WTC11 (cell line): ENCODE data around the gene SORCS2. TPM values are rescaled to one million over a fixed set of nuclear protein-coding genes. Genes with fewer than 3 reads are reported as not detected.

Experiments
- ATAC-seq: fragments of 200-7000 bp; cut with Tn5 transposase; 2 replicates; pipeline ENCODE4 v1.10.0; 2021; ENCODE audit warnings: mild to moderate bottlenecking, moderate library complexity
- CTCF ChIA-PET: fragments of 300-600 bp; sonication (Branson Sonifier 250); formaldehyde crosslinking; loops from one replicate; lab custom pipeline; 2021; ENCODE audit warnings: antibody characterized with exemption; lab: Charles Lee
- POLR2A ChIA-PET: fragments of 350-600 bp; sonication (Branson Sonifier 250); formaldehyde crosslinking; loops from one replicate; lab custom pipeline; 2021; ENCODE audit warnings: antibody characterized with exemption; lab: Charles Lee
- DNase-seq: peaks from one replicate; pipeline ENCODE4 v3.0.0; 2021; ENCODE audit warnings: low spot score
- H3K27ac Mint-ChIP-seq: 2 replicates; pipeline ENCODE4 v1.8.0; 2021; ENCODE audit warnings: mixed read lengths
- H3K27me3 Mint-ChIP-seq: 2 replicates; pipeline ENCODE4 v1.8.0; 2021; ENCODE audit warnings: low read depth, mild to moderate bottlenecking, moderate library complexity, mixed read lengths
- H3K36me3 Mint-ChIP-seq: 2 replicates; pipeline ENCODE4 v1.8.0; 2021; ENCODE audit warnings: mixed read lengths
- H3K4me1 Mint-ChIP-seq: 2 replicates; pipeline ENCODE4 v1.8.0; 2022; ENCODE audit warnings: mixed read lengths
- H3K4me3 Mint-ChIP-seq: 2 replicates; pipeline ENCODE4 v1.8.0; 2021; ENCODE audit warnings: mild to moderate bottlenecking, moderate library complexity, mixed read lengths
- H3K9me3 Mint-ChIP-seq: 2 replicates; pipeline ENCODE4 v1.8.0; 2021; ENCODE audit warnings: mixed read lengths
- CREB1 ChIP-seq: sonication (generic); formaldehyde crosslinking; IDR thresholded peaks from 2 replicates; pipeline ENCODE4 v1.8.0; 2023; ENCODE audit warnings: mild to moderate bottlenecking, missing genetic modification reagents
- E2F1 ChIP-seq: sonication (generic); formaldehyde crosslinking; IDR thresholded peaks from 2 replicates; pipeline ENCODE4 v1.8.0; 2022; ENCODE audit warnings: mild to moderate bottlenecking, missing genetic modification reagents
- EMX1 ChIP-seq: fragments of 250-450 bp; sonication (Bioruptor Pico); IDR thresholded peaks from 2 replicates; pipeline ENCODE4 v1.8.0; 2021; ENCODE audit warnings: mild to moderate bottlenecking
- ESRRA ChIP-seq: sonication (generic); formaldehyde crosslinking; IDR thresholded peaks from 2 replicates; pipeline ENCODE4 v1.8.1; 2022; ENCODE audit warnings: mild to moderate bottlenecking, missing genetic modification reagents, borderline replicate concordance
- FOXK1 ChIP-seq: sonication (generic); formaldehyde crosslinking; IDR thresholded peaks from 2 replicates; pipeline ENCODE4 v1.8.0; 2022; ENCODE audit warnings: mild to moderate bottlenecking, moderate library complexity, missing genetic modification reagents
- FOXP4 ChIP-seq: sonication (generic); formaldehyde crosslinking; IDR thresholded peaks from 2 replicates; pipeline ENCODE4 v1.8.0; 2022; ENCODE audit warnings: mild to moderate bottlenecking, missing genetic modification reagents
- GRHL2 ChIP-seq: fragments of 250-450 bp; sonication (Bioruptor Pico); IDR thresholded peaks from 2 replicates; pipeline ENCODE4 v1.8.0; 2022; ENCODE audit warnings: mild to moderate bottlenecking, moderate library complexity; ENCODE audit not compliant: insufficient replicate concordance, severe bottlenecking
- MLX ChIP-seq: sonication (generic); formaldehyde crosslinking; IDR thresholded peaks from 2 replicates; pipeline ENCODE4 v1.8.1; 2023; ENCODE audit warnings: mild to moderate bottlenecking, missing genetic modification reagents, moderate library complexity
- MXD4 ChIP-seq: fragments of 250-450 bp; sonication (Bioruptor Pico); IDR thresholded peaks from 2 replicates; pipeline ENCODE4 v1.8.0; 2021; ENCODE audit warnings: mild to moderate bottlenecking, moderate library complexity, borderline replicate concordance
- NFE2L1 ChIP-seq: sonication (generic); formaldehyde crosslinking; IDR thresholded peaks from 2 replicates; pipeline ENCODE4 v1.8.1; 2023; ENCODE audit warnings: missing genetic modification reagents
- NR3C1 ChIP-seq: sonication (generic); formaldehyde crosslinking; conservative IDR thresholded peaks from 2 replicates; pipeline ENCODE4 v1.8.1; 2023; ENCODE audit warnings: low read depth, mild to moderate bottlenecking, missing genetic modification reagents
- RELA ChIP-seq: sonication (generic); formaldehyde crosslinking; IDR thresholded peaks from 2 replicates; pipeline ENCODE4 v1.8.1; 2022; ENCODE audit warnings: missing genetic modification reagents, mild to moderate bottlenecking, borderline replicate concordance
- TCF7 ChIP-seq: sonication (generic); formaldehyde crosslinking; IDR thresholded peaks from 2 replicates; pipeline ENCODE4 v1.8.0; 2022; ENCODE audit warnings: mild to moderate bottlenecking, low read depth, missing genetic modification reagents, moderate library complexity
- TEAD1 ChIP-seq: sonication (generic); formaldehyde crosslinking; IDR thresholded peaks from 2 replicates; pipeline ENCODE4 v1.8.0; 2022; ENCODE audit warnings: mild to moderate bottlenecking, missing genetic modification reagents
- TEAD4 ChIP-seq: sonication (generic); formaldehyde crosslinking; IDR thresholded peaks from 2 replicates; pipeline ENCODE4 v1.8.0; 2022; ENCODE audit warnings: mild to moderate bottlenecking, missing genetic modification reagents
- TP53 ChIP-seq: sonication (generic); formaldehyde crosslinking; IDR thresholded peaks from 2 replicates; pipeline ENCODE4 v1.8.1; 2023; ENCODE audit warnings: mild to moderate bottlenecking, missing genetic modification reagents
- ZBTB21 ChIP-seq: sonication (generic); formaldehyde crosslinking; IDR thresholded peaks from 2 replicates; pipeline ENCODE4 v1.8.1; 2023; ENCODE audit warnings: mild to moderate bottlenecking, missing genetic modification reagents, borderline replicate concordance
- ZNF121 ChIP-seq: sonication (generic); formaldehyde crosslinking; IDR thresholded peaks from 2 replicates; pipeline ENCODE4 v1.8.0; 2023; ENCODE audit warnings: missing genetic modification reagents
- ZNF232 ChIP-seq: sonication (generic); formaldehyde crosslinking; IDR thresholded peaks from 2 replicates; pipeline ENCODE4 v1.8.0; 2022; ENCODE audit warnings: mild to moderate bottlenecking, missing genetic modification reagents
- ZNF317 ChIP-seq: sonication (generic); formaldehyde crosslinking; IDR thresholded peaks from 2 replicates; pipeline ENCODE4 v1.8.1; 2023; ENCODE audit warnings: low read depth, mild to moderate bottlenecking, moderate library complexity, missing genetic modification reagents, borderline replicate concordance
- total RNA-seq: library from RNA; stranded (reverse); gene quantifications from 3 replicates; pipeline ENCODE4 v1.2.3, GENCODE V29; 2021
- TF ChIP-seq, protein P1 (sequence below): sonication (generic); formaldehyde crosslinking; IDR thresholded peaks from 2 replicates; pipeline ENCODE4 v1.8.1; 2023; ENCODE audit warnings: mild to moderate bottlenecking, missing genetic modification reagents
- TF ChIP-seq, protein P2 (sequence below): fragments of 250-450 bp; sonication (Bioruptor Pico); conservative IDR thresholded peaks from 2 replicates; pipeline ENCODE4 v1.9.0; 2021; ENCODE audit warnings: mild to moderate bottlenecking

Gene SORCS2
- total RNA-seq, 1 experiment from 2014 or later: 6.6 TPM

DNA sequence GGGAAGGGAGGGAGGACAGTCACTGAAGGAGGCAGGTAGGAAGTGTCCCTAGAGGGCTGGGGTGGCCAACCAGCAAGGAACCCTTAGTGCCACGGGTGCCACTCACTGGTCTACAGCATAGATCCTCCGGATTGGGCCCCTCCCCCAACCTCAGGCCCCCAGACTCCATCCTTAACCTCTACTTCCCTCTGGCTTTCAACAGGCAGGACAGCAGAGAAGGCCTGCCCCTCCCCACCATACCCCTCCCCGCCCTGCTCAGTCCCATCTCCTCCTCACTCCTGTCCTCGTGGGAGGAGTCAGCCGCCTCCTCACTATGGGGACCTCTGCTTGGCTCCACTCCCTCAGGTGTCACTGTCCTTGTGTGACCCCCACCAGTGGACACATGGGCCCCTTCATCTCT, 320.1 kb downstream of the SORCS2 start:
- peaks cover 21% of the 10 kb centered on the region for H3K4me1 Mint-ChIP-seq

DNA sequence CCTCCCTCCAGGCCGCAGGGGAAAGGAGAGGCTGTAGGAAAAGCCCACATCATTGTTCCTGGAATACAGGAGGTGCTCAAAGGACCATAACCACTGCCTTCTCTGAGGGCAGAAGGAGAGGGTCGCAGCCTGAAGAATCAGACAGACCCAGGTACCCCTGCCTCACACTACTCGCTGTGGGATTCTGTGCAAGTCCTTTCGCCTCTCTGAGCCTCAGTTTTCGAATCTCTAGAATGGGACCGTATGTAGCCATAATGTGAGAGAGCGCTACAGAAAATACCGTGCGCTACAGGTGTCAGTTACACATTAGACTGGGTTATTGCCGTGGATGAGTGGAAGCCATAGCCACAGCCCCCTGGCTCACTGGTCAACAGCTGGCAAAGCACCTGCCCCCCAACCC, 320.6 kb downstream of the SORCS2 start:
- no peak for DNase-seq
- CTCF ChIA-PET: no interaction called here
- Mint-ChIP-seq H3K27me3 (no peaks in the 10 kb centered on the region), H3K4me3 (no peak overlapping the region), H3K36me3 (no peaks in the 10 kb centered on the region), H3K27ac (no peak overlapping the region), H3K9me3 (no peaks in the 10 kb centered on the region)
- ATAC-seq: no peak
- TF ChIP-seq GRHL2 (CRISPR knock-in tag) (no peak), E2F1 (CRISPR knock-in tag) (no peak), NR3C1 (CRISPR knock-in tag) (no peak), MXD4 (CRISPR knock-in tag) (no peak), TEAD4 (no peak), EMX1 (CRISPR knock-in tag) (no peak), ZNF232 (CRISPR knock-in tag) (no peak), ZBTB21 (CRISPR knock-in tag) (no peak), TP53 (CRISPR knock-in tag) (no peak)
- TF ChIP-seq, protein P1, sequence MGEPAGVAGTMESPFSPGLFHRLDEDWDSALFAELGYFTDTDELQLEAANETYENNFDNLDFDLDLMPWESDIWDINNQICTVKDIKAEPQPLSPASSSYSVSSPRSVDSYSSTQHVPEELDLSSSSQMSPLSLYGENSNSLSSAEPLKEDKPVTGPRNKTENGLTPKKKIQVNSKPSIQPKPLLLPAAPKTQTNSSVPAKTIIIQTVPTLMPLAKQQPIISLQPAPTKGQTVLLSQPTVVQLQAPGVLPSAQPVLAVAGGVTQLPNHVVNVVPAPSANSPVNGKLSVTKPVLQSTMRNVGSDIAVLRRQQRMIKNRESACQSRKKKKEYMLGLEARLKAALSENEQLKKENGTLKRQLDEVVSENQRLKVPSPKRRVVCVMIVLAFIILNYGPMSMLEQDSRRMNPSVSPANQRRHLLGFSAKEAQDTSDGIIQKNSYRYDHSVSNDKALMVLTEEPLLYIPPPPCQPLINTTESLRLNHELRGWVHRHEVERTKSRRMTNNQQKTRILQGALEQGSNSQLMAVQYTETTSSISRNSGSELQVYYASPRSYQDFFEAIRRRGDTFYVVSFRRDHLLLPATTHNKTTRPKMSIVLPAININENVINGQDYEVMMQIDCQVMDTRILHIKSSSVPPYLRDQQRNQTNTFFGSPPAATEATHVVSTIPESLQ (CRISPR knock-in tag): no peak
- TF ChIP-seq, protein P2, sequence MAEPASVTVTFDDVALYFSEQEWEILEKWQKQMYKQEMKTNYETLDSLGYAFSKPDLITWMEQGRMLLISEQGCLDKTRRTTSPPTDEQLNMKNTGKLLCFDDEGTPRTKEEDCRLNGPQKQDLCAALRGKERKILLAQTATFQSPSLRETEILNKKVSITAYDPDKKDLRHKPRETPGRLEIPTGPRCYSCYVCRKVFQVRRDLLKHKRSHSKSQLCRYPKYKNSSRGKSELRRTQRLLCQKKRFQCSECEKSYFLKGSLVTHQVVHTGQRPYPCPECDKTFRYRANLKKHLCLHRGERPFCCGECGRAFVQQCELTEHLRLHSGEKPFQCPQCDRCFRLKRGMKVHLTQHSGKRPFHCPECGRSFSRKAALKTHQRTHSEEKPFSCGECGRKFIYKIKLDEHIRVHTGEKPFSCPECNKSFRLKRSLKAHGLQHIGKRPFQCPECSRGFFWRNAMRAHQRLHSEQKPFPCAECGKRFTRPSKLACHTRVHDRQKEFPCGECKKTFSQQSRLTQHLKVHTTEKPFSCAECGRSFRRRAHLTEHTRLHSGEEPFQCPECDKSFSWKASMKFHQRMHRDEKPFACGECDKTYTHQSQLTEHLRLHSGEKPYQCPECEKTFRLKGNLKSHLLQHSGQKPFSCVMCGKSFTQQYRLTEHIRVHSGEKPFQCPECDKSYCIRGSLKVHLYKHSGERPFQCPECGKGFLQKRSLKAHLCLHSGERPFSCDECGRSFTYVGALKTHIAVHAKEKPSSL (CRISPR knock-in tag): no peak
- TF ChIP-seq, all 79 proteins: peak for 0
- POLR2A ChIA-PET: no interaction called here
- peaks cover 21% of the 10 kb centered on the region for H3K4me1 Mint-ChIP-seq

More for the DNA sequence above, 320.1 kb downstream of the SORCS2 start:
- ChIA-PET CTCF (no interaction called here), POLR2A (no interaction called here)
- H3K9me3 Mint-ChIP-seq: no peaks in the 10 kb centered on the region
- peak; percentile 31 for ATAC-seq
- H3K27me3 Mint-ChIP-seq: no peaks in the 10 kb centered on the region
- no peak overlapping the region for H3K4me3 Mint-ChIP-seq
- H3K27ac Mint-ChIP-seq: no peak overlapping the region
- no peak for TF ChIP-seq NFE2L1 (CRISPR knock-in tag)
- no peak for TF ChIP-seq CREB1 (CRISPR knock-in tag)
- no peak for TF ChIP-seq TP53 (CRISPR knock-in tag)
- TF ChIP-seq ZNF317 (CRISPR knock-in tag): no peak
- no peak for TF ChIP-seq FOXP4 (CRISPR knock-in tag)
- no peak for TF ChIP-seq FOXK1 (CRISPR knock-in tag)
- no peak for TF ChIP-seq MLX
- TF ChIP-seq ESRRA (CRISPR knock-in tag): no peak
- no peak for TF ChIP-seq ZNF121 (CRISPR knock-in tag)
- TF ChIP-seq TEAD1 (CRISPR knock-in tag): no peak
- no peak for TF ChIP-seq TCF7 (CRISPR knock-in tag)
- no peak for TF ChIP-seq RELA (CRISPR knock-in tag)
- DNase-seq: no peak
- H3K36me3 Mint-ChIP-seq: no peaks in the 10 kb centered on the region
